A673 (cell line): ENCODE results near the gene POLR1A.

ENCODE experiments used
- EZH2 ChIP-seq: fragments of 200-600 bp; sonication (generic); IDR thresholded peaks from 2 replicates; pipeline ENCODE4 v1.6.1; 2017; ENCODE audit warnings: borderline replicate concordance, low read depth, mild to moderate bottlenecking, mixed read lengths, antibody characterized with exemption, low read length; ENCODE audit not compliant: poor library complexity, severe bottlenecking
- TF ChIP-seq, protein P1 (sequence below): fragments of 300-800, 200-600 bp; sonication (generic); conservative IDR thresholded peaks from 2 replicates; pipeline ENCODE4 v1.5.1; 2017; ENCODE audit warnings: low read depth, mild to moderate bottlenecking, antibody characterized with exemption, low read length, moderate library complexity, mixed read lengths

DNA sequence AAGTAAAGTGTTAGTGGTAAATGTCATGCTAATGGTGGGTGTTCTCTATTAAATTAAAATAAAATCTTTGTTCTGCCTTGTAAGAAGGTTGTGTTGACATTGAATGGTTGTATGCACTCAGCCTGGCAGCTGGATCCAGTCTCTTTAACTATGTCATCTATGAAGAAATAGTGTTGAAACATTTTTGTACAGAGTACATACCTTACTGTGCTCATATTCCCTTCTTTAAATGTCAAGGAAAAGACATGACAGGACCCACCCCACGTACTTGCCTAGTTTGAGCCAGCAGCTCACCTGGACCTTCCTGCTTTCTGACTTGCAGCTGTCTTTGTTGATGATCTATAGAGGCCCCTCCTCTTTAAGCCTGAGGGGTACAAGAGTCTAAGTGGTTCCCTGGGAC lies 131.3 kb downstream of the POLR1A start:
- TF ChIP-seq, protein P1, sequence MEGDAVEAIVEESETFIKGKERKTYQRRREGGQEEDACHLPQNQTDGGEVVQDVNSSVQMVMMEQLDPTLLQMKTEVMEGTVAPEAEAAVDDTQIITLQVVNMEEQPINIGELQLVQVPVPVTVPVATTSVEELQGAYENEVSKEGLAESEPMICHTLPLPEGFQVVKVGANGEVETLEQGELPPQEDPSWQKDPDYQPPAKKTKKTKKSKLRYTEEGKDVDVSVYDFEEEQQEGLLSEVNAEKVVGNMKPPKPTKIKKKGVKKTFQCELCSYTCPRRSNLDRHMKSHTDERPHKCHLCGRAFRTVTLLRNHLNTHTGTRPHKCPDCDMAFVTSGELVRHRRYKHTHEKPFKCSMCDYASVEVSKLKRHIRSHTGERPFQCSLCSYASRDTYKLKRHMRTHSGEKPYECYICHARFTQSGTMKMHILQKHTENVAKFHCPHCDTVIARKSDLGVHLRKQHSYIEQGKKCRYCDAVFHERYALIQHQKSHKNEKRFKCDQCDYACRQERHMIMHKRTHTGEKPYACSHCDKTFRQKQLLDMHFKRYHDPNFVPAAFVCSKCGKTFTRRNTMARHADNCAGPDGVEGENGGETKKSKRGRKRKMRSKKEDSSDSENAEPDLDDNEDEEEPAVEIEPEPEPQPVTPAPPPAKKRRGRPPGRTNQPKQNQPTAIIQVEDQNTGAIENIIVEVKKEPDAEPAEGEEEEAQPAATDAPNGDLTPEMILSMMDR, result no peak
- no peak for TF ChIP-seq EZH2
